Measurements from ENCODE around the gene ABCC3. TPM values are rescaled to one million over a fixed set of nuclear protein-coding genes. Genes with fewer than 3 reads are reported as not detected.
A peak's percentile ranks its signal among the peaks of the same experiment; 100 is the strongest.

ABCC3 gene
- total and polyA plus RNA-seq, 8 donors: 47.2 to 209 (median 99.7) TPM

DNA sequence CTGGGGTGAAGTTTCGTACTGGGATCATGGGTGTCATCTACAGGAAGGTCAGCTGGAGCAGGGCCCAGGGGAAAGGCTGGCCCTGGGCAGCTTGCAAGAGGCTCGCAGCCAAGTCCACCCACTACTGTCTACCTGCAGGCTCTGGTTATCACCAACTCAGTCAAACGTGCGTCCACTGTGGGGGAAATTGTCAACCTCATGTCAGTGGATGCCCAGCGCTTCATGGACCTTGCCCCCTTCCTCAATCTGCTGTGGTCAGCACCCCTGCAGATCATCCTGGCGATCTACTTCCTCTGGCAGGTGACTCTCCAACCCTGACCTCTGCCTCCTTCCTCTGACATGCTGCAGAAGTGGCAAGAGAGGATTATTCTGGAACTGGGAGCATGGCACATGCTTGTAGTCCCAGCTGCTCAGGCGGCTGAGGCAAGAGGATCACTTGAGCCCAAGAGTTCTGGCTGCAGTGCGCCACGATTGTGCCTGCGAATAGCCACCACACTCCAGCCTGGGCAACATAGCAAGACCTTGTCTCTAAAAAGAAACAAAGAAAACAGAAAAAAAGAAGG is 29.2 kb downstream of the ABCC3 start:
- Histone ChIP-seq H3K9me3 (no peaks in the 10 kb centered on the region), H3K27ac (no peak overlapping the region), H3K4me1 (peaks cover 12 to 24% (median 21%) of the 10 kb centered on the region in 3 donors), H3K27me3 (no peaks in the 10 kb centered on the region), H3K36me3 (no peaks in the 10 kb centered on the region), H3K4me3 (no peak overlapping the region)
- intact Hi-C loops (cut with DNase I): no loop called here
- FAIRE-seq (no peak), DNase-seq (peak in 2 of 6 donors; percentile 30 to 34), ATAC-seq (peak in 1 of 4 donors; percentile 10)
- 64% methylated on average over 10 of the region's 10 CpGs for WGBS, 2 donors
- TF ChIP-seq, protein P1, sequence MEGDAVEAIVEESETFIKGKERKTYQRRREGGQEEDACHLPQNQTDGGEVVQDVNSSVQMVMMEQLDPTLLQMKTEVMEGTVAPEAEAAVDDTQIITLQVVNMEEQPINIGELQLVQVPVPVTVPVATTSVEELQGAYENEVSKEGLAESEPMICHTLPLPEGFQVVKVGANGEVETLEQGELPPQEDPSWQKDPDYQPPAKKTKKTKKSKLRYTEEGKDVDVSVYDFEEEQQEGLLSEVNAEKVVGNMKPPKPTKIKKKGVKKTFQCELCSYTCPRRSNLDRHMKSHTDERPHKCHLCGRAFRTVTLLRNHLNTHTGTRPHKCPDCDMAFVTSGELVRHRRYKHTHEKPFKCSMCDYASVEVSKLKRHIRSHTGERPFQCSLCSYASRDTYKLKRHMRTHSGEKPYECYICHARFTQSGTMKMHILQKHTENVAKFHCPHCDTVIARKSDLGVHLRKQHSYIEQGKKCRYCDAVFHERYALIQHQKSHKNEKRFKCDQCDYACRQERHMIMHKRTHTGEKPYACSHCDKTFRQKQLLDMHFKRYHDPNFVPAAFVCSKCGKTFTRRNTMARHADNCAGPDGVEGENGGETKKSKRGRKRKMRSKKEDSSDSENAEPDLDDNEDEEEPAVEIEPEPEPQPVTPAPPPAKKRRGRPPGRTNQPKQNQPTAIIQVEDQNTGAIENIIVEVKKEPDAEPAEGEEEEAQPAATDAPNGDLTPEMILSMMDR (IDR thresholded peaks at IDR 0.05): no peak

DNA sequence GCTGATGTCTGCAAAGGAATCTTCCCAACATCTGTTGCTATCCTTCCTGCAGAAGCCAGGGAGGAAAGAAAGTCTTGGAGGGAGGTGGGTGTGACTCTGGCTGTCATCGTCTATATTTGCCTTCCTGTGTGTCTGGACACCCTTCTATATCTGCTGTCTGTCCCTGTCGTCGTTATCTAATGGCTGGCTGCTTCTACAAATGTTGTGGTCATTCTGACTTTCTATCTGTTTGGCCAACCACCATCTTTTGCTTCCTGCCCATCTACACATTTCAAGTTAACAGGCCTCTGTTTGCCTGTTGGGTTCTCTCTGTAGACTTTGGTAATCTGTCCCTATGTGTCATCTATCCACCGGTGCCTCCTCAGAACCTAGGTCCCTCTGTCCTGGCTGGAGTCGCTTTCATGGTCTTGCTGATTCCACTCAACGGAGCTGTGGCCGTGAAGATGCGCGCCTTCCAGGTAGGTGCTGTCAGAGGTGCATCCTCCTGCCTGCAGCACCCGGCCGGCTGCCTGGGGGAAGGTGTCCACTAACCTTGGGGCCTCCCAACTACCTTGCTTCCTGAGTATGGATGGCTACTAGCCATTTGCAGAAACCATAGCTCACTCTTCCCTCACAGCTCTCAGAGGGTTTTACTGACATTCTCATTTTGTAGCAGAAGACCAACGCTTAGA is 30.2 kb downstream of the ABCC3 start:
- intact Hi-C loops (cut with DNase I): no loop called here
- DNase-seq: peak in 2 of 6 donors; percentile 36 to 47

DNA sequence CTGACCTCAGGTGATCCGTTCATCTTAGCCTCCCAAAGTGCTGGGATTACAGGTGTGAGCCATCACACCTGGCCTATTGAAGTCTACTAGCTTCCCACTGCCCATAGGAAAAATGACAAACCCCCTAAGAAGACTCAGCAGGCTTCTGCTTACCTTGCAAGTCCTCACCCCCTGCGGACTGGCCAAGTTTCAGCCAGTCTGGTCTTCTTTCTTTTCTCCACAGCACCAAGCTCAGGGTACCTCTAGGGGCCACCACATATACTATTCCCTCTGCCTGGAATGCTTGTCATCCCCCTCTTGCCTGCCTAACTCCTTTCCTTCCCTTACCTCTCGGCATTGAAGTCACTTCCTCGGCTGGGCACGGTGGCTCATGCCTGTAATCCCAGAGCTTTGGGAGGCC is 31.2 kb downstream of the ABCC3 start:
- TF ChIP-seq, protein P1 (IDR thresholded peaks at IDR 0.05): no peak
- intact Hi-C loops (cut with DNase I): no loop called here
- DNase-seq (peak in 1 of 6 donors; percentile 7), FAIRE-seq (no peak), ATAC-seq (no peak)
- no peaks in the 10 kb centered on the region for H3K36me3 ChIP-seq
- H3K9me3 ChIP-seq: no peaks in the 10 kb centered on the region
- H3K27me3 ChIP-seq: no peaks in the 10 kb centered on the region
- WGBS, 2 donors: 83 to 86% methylated on average over 5 of the region's 5 CpGs
- peaks cover 0 to 14% (median 10%) of the 10 kb centered on the region in 3 donors for H3K4me1 ChIP-seq
- no peak overlapping the region for H3K27ac ChIP-seq
- no peak overlapping the region for H3K4me3 ChIP-seq

More for the DNA sequence above, 30.2 kb downstream of the ABCC3 start:
- WGBS, 2 donors: 88% methylated on average over 12 of the region's 12 CpGs
- Histone ChIP-seq H3K27ac (no peak overlapping the region), H3K4me3 (no peak overlapping the region), H3K27me3 (no peaks in the 10 kb centered on the region), H3K9me3 (no peaks in the 10 kb centered on the region), H3K36me3 (no peaks in the 10 kb centered on the region), H3K4me1 (peaks cover 9 to 23% (median 19%) of the 10 kb centered on the region in 3 donors)
- FAIRE-seq (no peak), ATAC-seq (no peak)
- TF ChIP-seq, protein P1 (IDR thresholded peaks at IDR 0.05): no peak

DNA sequence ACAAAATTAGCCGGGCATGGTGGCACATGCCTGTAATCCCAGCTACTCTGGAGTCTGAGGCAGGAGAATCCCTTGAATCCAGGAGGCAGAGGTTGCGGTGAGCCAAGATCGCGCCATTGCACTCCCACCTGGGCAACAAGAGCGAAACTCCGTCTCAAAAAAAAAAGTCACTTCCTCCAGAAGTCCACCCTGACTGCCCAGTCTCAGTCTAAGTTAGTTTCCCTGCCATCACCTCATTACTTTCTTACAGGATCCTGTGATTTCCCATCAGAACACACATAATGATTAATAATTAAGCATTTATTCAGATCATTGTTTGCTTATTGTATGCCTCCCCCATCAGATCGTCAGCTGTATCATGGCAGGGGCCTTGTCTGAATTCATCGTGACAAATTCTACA is 31.6 kb downstream of the ABCC3 start:
- DNase-seq (no peak), FAIRE-seq (no peak), ATAC-seq (no peak)
- Histone ChIP-seq H3K36me3 (no peaks in the 10 kb centered on the region), H3K27ac (no peak overlapping the region), H3K27me3 (no peaks in the 10 kb centered on the region), H3K4me1 (peaks cover 0 to 14% (median 5%) of the 10 kb centered on the region in 3 donors), H3K4me3 (no peak overlapping the region), H3K9me3 (no peaks in the 10 kb centered on the region)
- WGBS, 2 donors: 92 to 95% methylated on average over 8 of the region's 8 CpGs
- TF ChIP-seq, protein P1 (IDR thresholded peaks at IDR 0.05): no peak
- intact Hi-C loops (cut with DNase I): no loop called here
